Stimulated activated naive CD8-positive, alpha-beta T cell treated with anti-CD3 and anti-CD28 coated beads, Interleukin-15, amount 100 ng/mL, for 72 hours (primary cell): ENCODE data around the gene KL.

ENCODE experiments used
- ATAC-seq: fragments of 150-1000 bp; cut with Tn5 transposase; 2 replicates; pipeline ENCODE4 v1.10.0; 2021; ENCODE audit warnings: mild to moderate bottlenecking, moderate library complexity
- DNase-seq, 2 donors: peaks; one replicate each; pipeline ENCODE4 v3.0.0; 2021 to 2022
- H3K27ac Mint-ChIP-seq, 2 donors: one replicate each; pipeline ENCODE4 v1.8.0; 2022; ENCODE audit warnings: mild to moderate bottlenecking in 2 of 2, mixed read lengths in 2 of 2, moderate library complexity in 2 of 2
- H3K27me3 Mint-ChIP-seq: one replicate; pipeline ENCODE4 v1.8.0; 2022; ENCODE audit warnings: mixed read lengths
- H3K4me1 Mint-ChIP-seq: one replicate; pipeline ENCODE4 v1.8.0; 2022; ENCODE audit warnings: mild to moderate bottlenecking, mixed read lengths
- H3K4me3 Mint-ChIP-seq, 2 donors: one replicate each; pipeline ENCODE4 v1.8.0; 2022; ENCODE audit warnings: mild to moderate bottlenecking in 2 of 2, mixed read lengths in 2 of 2, moderate library complexity in 1 of 2
- H3K9me3 Mint-ChIP-seq, 2 donors: one replicate each; pipeline ENCODE4 v1.8.0; 2022; ENCODE audit warnings: mixed read lengths in 2 of 2

KL gene

DNA sequence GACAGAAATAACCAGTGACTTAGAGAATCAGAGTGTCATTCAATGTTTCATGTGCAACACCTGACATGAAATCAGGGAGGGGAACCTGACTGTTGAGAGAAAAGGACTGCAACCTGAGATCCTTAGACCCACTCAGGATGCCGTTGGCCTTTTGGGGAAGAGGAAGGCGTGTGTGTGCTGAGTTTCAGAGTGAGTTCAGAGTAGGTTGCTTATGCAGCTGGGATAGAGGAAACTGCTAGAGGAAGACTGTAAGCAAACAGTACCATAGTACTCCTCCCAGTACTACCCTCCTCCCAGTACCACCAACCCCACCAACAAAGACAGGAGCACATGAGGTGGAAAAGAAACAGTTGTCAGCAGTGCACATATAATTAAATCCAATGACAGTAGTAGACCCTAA is 63.7 kb downstream of the KL start:
- H3K4me1 Mint-ChIP-seq = no peaks in the 10 kb centered on the region
- ATAC-seq (no peak), DNase-seq (no peak)
- no peak overlapping the region for H3K27ac Mint-ChIP-seq
- H3K4me3 Mint-ChIP-seq = no peak overlapping the region
- H3K27me3 Mint-ChIP-seq = peaks cover 20% of the 10 kb centered on the region
- no peaks in the 10 kb centered on the region for H3K9me3 Mint-ChIP-seq

DNA sequence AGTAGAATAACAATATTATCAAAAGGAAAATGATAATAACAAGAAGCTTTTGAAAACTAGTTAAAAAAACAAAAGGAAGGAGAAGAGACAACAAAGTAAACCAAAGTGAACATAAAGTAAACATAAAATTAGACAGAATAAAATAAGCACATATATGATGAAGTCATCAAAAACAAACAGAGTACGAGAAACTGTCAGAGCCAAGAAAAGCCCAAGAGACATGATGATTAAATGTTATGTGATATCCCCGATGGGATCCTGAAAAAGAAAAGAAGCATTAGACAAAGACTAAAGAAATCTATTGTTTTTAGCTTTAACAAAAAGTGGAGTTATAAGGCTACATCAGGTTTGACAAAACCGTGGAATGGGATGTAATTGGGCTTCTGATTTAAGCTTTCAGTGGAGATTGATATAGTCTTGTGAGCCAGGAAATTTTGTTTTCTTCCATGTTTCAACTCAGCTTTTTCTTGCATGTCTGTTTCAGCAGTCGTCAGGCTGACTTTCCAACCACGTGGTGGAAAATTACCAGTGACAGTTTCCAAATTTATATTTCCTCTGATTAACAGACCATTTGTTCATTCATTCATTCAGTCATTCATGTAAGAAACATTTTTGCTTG is 64.9 kb downstream of the KL start:
- H3K4me3 Mint-ChIP-seq = no peak overlapping the region
- H3K4me1 Mint-ChIP-seq = peaks cover 1% of the 10 kb centered on the region
- peaks cover 20% of the 10 kb centered on the region for H3K27me3 Mint-ChIP-seq
- no peak overlapping the region for H3K27ac Mint-ChIP-seq
- no peak for ATAC-seq
- no peak for DNase-seq
- no peaks in the 10 kb centered on the region for H3K9me3 Mint-ChIP-seq

DNA sequence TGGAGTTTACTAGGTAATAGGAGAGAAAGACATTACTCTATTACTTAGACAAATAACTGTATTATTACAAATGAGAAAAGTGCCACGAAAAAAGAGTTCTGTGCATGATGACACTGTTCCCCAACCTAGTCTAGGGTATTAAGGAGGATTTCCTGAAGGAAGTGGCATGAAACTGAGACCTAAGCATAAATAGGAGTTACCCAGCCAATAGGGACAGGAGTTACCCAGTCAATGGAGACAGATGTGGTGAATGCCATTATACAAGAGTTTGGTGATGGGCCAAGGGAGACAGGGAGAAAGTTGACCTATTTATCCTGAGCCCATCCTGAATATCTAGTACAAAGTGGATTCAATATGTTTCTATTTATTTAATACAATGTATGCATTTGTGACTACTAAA is 65.4 kb downstream of the KL start:
- Mint-ChIP-seq H3K4me1 (peaks cover 7% of the 10 kb centered on the region), H3K4me3 (no peak overlapping the region), H3K27ac (no peak overlapping the region), H3K27me3 (peaks cover 20% of the 10 kb centered on the region), H3K9me3 (no peaks in the 10 kb centered on the region)
- no peak for DNase-seq
- ATAC-seq = no peak

DNA sequence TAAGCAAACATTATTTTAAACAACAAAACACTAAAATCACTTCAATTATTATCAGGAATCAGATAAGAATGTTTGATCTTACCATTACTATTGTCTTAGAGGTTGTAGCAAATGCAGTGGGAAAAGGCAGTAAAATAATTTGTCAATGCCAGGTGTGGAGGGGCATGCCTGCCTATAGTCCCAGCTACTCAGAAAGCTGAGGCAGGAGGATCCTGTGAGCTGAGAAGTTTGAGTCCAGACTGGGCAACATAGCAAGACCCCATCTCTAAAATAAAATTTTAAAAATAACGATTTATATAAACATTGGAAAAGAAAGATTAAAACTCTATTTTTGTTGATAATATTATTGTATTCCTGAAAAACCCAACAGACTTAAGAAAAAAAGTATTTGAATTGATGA is 66.8 kb downstream of the KL start:
- no peak overlapping the region for H3K4me3 Mint-ChIP-seq
- no peak overlapping the region for H3K27ac Mint-ChIP-seq
- DNase-seq (no peak), ATAC-seq (no peak)
- H3K9me3 Mint-ChIP-seq = no peaks in the 10 kb centered on the region
- H3K27me3 Mint-ChIP-seq = peaks cover 20% of the 10 kb centered on the region
- H3K4me1 Mint-ChIP-seq = peaks cover 7% of the 10 kb centered on the region

DNA sequence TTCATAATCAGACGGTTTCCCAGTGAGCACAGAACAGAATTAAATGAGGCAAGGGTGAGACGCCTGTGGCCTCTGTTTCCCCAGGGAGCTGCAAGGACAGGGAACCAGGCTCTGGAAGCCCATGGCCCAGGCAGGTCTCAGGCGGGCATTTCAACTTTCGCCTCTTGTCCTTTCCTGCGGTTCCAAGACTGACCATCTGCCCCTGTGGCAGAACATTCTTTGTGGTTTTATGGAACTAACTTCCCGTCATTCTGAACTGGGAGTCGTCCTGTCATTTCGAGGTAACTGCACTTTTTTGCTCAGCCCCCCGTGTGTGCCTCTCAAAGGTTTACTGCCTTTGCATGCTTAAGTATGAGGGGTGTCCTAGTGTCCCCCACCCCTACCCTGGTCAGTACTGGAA is 70.9 kb downstream of the KL start:
- DNase-seq (no peak), ATAC-seq (no peak)
- H3K4me1 Mint-ChIP-seq = peaks cover 7% of the 10 kb centered on the region
- no peak overlapping the region for H3K4me3 Mint-ChIP-seq
- H3K9me3 Mint-ChIP-seq = no peaks in the 10 kb centered on the region
- no peak overlapping the region for H3K27ac Mint-ChIP-seq
- H3K27me3 Mint-ChIP-seq = no peaks in the 10 kb centered on the region

DNA sequence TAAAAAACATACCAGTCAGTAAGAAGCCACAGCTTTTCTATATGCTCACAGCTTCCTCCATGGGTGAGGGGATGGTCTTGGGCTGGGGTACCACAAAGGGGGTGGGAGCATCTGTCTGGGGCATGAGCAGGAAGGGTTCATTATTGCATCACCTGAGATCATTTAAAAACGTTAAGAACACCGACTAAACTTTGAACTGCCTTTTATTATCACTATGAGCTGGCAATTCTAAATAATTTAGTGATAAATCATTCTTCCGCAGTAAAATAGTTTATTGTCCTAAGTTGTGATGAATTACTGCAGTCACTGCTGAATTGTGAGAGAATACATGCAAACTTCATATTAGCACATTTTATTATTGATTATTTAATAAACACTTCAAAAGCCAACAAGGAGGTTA is 71.6 kb downstream of the KL start:
- Mint-ChIP-seq H3K4me3 (no peak overlapping the region), H3K9me3 (no peaks in the 10 kb centered on the region), H3K27ac (no peak overlapping the region), H3K27me3 (no peaks in the 10 kb centered on the region), H3K4me1 (peaks cover 7% of the 10 kb centered on the region)
- DNase-seq (no peak), ATAC-seq (no peak)

DNA sequence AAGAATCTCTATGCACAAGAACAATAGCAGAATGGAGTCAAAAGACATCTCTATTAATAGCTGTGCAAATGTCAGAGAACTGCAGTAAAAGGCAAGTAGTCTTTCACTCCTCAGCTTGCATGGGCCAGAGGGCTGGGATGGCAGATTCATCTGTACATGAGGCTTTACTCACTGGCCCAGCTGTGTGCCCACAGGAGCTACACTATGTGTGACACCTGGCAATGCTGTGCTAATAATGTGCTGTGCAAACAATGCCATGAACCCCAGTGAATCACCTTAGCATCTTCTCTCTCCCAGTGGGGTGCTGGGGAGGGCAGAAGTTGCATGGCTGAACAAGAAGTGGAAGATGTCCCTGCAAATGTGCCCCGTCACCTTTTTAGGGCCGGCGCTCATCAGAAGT is 73.1 kb downstream of the KL start:
- no peak for DNase-seq
- H3K9me3 Mint-ChIP-seq = no peaks in the 10 kb centered on the region
- H3K27ac Mint-ChIP-seq = no peak overlapping the region
- no peak for ATAC-seq
- no peak overlapping the region for H3K4me3 Mint-ChIP-seq
- no peaks in the 10 kb centered on the region for H3K27me3 Mint-ChIP-seq
- peaks cover 7% of the 10 kb centered on the region for H3K4me1 Mint-ChIP-seq

DNA sequence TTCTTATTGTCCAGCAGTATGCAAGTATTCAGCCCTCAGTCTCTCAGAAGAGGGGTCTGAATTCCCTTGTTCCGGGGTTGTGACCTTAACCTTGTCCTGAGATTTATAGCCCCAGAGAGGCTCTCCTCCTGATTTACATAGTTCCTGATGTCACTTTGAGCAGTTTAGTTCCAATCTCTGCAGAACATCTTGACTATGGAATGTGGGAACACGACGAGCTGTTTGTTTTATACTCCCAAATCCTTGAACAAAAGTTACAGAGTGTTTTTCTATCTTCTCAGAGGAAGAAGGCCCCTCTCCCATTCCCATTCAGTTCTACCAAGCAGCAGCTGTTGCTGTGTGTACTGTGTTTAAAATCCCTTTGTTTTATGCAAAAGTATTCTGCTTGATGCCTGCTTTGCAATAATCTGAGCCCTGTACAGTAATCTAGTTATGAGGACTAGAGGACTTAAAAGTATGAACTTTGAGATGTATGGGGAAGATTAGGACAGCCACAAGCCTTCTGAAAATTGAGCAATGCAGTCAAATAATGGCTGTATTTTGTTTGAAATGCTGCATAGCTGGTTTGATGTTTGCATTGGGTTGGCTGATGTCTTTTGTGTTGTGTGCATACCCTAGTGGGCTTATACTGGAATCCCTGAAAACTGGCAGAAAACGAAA is 74.7 kb downstream of the KL start:
- no peak overlapping the region for H3K4me3 Mint-ChIP-seq
- no peak for ATAC-seq
- no peak overlapping the region for H3K27ac Mint-ChIP-seq
- peaks cover 7% of the 10 kb centered on the region for H3K4me1 Mint-ChIP-seq
- DNase-seq = no peak
- H3K27me3 Mint-ChIP-seq = no peaks in the 10 kb centered on the region
- no peaks in the 10 kb centered on the region for H3K9me3 Mint-ChIP-seq

DNA sequence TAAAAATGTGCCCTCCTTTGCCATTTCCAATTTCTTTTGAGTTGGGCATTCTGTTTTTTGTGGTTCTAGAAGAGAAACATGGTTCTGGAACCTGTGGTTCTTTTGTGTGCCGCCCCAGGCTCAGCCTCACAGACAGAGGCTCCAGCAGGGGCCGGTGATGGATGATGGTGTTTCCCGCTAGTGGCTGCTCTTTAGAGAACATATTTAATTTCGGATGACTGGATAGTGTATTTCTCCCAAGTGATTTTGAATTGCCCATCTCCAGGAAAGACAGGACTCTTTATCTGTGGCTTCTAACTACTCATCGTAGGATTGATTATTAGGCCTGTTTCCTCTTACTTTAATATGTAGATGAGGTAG is 75.2 kb downstream of the KL start:
- H3K27me3 Mint-ChIP-seq = no peaks in the 10 kb centered on the region
- no peak for DNase-seq
- H3K4me1 Mint-ChIP-seq = peaks cover 3% of the 10 kb centered on the region
- ATAC-seq = no peak
- H3K9me3 Mint-ChIP-seq = no peaks in the 10 kb centered on the region
- H3K27ac Mint-ChIP-seq = no peak overlapping the region
- no peak overlapping the region for H3K4me3 Mint-ChIP-seq

DNA sequence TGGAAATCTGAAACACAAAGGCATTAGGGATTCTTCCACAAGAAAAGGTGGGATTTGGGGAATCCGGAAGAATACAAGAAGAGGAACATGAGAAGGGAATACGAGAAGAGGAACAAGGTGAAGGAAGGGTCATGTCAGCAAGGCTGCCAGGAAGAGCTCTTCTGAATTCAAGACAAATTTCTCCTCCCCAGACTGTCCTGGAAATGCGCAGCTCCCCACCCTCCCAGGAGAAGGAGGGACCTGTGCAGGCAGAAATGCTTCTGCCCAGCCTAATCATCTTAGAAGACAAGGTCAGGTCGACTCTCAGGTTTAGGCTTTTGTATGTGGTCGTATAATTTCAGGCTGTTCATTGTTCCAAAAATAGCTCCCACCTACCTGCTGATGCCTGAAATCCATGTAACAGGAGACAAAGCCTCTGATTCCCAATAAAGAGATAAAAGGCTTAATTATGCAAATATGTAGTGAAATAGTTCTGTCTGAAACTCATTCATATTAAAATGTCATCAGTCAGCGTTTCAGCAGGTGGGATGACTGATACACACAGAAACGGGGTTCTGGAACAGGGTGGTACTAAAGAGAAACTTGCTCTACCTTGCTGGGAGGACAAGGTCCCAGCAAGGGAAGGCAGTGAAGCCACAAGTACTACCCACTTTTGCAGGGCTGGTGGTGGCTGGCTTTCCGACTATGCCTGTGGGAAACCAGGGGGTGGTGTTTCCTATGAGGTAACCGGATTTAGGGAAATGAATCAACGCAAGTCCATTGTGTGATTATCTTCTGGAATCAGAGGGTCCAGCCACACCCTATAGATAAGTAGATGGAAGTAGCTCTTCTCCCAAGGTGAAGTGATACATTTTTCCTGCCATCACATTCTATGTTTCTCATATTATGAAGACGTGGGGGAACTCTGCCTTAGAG is 76.1 kb downstream of the KL start:
- ATAC-seq = no peak
- Mint-ChIP-seq H3K27ac (peak overlapping the region in 1 of 2 donors; percentile 49), H3K4me3 (no peak overlapping the region), H3K4me1 (no peaks in the 10 kb centered on the region), H3K9me3 (peaks cover 0 to 3% of the 10 kb centered on the region in 2 donors), H3K27me3 (no peaks in the 10 kb centered on the region)
- no peak for DNase-seq

DNA sequence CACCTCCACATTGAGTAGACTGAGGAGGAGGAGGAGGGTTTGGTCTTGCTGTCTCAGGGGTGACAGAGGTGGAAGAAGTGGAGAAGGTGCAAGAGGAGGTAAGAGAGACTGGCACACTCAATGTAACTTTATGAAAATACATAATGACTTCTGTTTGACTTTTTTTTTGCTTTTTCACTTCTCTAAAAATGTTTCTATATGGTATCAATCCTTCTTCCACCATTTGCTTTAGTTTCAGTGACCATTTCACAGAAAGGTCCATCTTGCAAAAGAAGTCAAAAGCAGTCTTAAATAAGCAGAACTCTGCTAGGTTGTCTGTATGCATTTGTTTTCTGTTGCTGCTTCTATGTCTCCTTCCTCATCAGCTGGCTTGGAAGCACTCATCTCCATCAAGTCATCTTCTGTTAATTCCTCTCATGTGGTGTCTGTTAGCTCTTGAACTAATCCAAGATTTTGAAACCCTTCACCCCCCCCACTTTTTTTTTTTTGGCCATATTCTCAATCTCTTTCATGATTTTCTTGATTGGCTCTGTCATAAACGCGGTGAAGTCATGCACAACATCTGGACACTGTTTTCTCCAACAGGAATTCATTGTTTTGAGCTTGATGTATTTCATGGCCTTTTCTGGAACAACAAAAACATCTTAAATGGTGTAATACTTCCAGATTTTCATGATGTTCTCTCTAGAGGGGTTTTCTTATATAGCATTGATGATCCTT is 80.8 kb downstream of the KL start:
- peaks cover 0 to 5% of the 10 kb centered on the region in 2 donors for H3K9me3 Mint-ChIP-seq
- DNase-seq = no peak
- peaks cover 13% of the 10 kb centered on the region for H3K27me3 Mint-ChIP-seq
- no peak overlapping the region for H3K4me3 Mint-ChIP-seq
- no peaks in the 10 kb centered on the region for H3K4me1 Mint-ChIP-seq
- H3K27ac Mint-ChIP-seq = no peak overlapping the region
- no peak for ATAC-seq

DNA sequence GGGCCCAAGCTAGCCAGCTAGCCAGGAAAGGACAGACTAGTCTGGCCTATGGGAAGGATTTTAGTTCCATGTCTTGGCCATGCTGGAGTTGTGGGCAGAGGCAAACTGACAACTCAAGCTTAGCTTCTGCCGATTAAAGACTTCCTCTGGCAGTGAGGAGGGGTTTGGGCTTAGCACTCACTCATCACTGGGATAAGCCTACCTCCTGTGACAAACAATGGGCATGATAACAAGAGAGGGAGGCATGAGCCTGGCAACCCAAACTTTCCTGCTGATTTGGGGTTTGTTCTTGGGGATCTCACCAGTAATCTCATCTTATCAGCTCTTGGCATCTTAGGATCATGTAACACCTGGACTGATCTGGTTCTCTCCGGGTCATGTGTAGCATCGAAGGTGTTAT is 83.6 kb downstream of the KL start:
- Mint-ChIP-seq H3K27ac (no peak overlapping the region), H3K27me3 (peaks cover 19% of the 10 kb centered on the region), H3K4me3 (no peak overlapping the region), H3K4me1 (no peaks in the 10 kb centered on the region), H3K9me3 (peaks cover 0 to 5% of the 10 kb centered on the region in 2 donors)
- ATAC-seq = no peak
- DNase-seq = no peak

DNA sequence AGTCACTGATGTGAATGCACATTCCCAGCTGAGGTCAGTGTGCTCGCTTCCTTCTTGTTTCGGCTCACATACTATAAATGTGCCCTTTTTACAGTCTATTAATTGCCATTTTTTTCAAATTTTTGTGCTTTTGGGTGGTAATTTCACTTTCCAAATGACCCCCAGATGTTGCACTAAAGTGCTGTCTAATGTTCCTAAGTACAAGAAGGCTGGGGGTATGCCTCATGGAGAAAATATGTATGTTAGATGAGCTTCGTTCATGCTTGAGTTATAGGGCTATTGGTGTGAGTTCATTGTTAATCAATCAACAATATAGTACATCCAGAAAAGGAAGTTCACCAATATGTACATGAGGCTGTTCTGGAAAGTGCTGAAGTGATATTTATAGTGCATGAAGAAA is 84.7 kb downstream of the KL start:
- peaks cover 0 to 5% of the 10 kb centered on the region in 2 donors for H3K9me3 Mint-ChIP-seq
- no peak for DNase-seq
- no peaks in the 10 kb centered on the region for H3K4me1 Mint-ChIP-seq
- peaks cover 23% of the 10 kb centered on the region for H3K27me3 Mint-ChIP-seq
- H3K4me3 Mint-ChIP-seq = no peak overlapping the region
- no peak overlapping the region for H3K27ac Mint-ChIP-seq
- no peak for ATAC-seq

DNA sequence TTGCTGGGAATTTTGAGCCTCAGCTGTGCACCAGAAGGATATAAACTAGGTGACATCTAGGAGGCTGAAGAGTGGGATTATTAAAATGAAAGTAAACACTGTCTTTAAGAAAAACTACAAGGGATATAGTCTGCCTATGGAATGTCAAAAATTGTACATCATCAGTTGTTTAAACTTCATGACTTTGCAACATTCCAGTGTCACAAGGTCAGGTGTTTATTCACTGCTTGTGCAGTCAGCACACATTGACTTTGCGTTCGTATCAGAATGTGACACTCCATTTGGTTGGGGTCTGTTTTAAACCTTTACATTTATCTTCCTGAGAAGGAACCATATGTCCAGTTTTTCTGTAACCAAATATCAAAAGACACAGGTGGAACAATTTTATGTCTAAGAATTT is 85.6 kb downstream of the KL start:
- DNase-seq = no peak
- ATAC-seq = no peak
- H3K9me3 Mint-ChIP-seq = peaks cover 0 to 5% of the 10 kb centered on the region in 2 donors
- no peak overlapping the region for H3K4me3 Mint-ChIP-seq
- H3K4me1 Mint-ChIP-seq = no peaks in the 10 kb centered on the region
- H3K27me3 Mint-ChIP-seq = peaks cover 32% of the 10 kb centered on the region
- H3K27ac Mint-ChIP-seq = no peak overlapping the region

DNA sequence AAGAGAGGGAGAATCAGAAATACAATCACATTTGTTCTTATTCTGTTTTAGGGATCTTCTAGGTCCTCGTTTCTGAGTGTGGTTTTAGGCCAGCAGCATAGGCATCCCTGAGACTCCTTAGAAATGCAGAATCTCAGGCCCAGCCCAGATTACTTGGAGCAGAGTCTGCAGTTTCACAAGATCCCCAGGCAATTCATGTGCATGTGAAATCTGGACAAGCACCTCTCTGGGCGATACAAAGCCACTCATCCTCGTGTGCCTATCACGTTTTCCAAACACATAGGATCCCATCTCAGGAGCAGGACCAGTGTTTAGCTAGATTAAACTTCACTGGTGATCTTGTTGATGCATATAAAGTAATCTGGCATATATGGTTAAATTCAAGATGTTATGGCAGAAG is 87.2 kb downstream of the KL start:
- no peaks in the 10 kb centered on the region for H3K9me3 Mint-ChIP-seq
- H3K4me1 Mint-ChIP-seq = no peaks in the 10 kb centered on the region
- peaks cover 48% of the 10 kb centered on the region for H3K27me3 Mint-ChIP-seq
- no peak overlapping the region for H3K27ac Mint-ChIP-seq
- ATAC-seq (no peak), DNase-seq (no peak)
- H3K4me3 Mint-ChIP-seq = no peak overlapping the region
